IPS-11a (cell line): ENCODE data around the gene API5.
"Not testable (repeated sequence)": the region's sequence is repeated elsewhere in the genome, so short reads cannot be mapped to it uniquely, and the experiment has no call there.

Experiments used
- H3K4me3 ChIP-seq: one replicate; pipeline ENCODE4 v1.5.1; 2013; ENCODE audit warnings: low read depth, low read length, control low read depth

API5 gene

DNA sequence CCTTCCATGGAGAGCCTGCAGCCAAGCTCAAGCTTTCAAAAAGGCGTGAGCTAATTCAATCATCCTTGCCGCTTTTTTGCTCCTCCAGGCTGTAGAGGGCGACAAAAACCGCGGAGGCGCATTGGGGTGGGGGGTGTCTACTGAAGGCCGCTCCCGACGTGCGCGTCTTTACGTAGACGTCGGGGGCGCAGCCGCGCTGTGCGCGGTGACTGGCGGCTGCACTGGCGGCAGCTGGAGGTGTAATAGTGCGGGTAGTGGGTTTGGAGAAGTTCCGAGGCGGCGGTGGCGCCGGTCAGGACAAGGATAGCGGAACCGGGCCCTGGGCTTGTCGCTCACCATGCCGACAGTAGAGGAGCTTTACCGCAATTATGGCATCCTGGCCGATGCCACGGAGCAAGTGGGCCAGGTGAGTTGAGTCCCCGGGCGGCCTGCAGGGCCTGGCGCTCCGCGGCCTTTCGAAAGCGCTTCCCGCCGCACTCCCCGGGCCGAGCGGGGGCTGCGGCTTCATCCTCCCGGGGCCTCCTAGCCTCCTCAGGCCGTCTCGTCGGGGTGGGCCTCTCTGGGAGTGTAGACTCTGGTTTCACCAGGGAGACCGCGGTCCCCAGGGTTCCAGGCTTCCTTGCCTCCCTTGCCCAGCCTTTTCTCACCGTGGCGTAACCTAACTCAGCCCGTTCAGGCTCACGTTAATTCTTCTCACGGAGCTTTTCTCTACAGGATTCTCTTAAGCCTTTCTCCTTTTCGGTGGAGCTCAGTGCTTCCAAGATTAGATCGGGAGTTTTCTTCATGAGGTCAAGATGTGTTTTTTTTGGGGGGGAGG lies at the start of gene API5:
Gene API5, plus strand, starts transcription at position 206 of the 817 bp plus-strand sequence. Its CDS starts 132 bp downstream, at position 338.
- H3K4me3 ChIP-seq = peak within 1 kb of the TSS; percentile 87

DNA sequence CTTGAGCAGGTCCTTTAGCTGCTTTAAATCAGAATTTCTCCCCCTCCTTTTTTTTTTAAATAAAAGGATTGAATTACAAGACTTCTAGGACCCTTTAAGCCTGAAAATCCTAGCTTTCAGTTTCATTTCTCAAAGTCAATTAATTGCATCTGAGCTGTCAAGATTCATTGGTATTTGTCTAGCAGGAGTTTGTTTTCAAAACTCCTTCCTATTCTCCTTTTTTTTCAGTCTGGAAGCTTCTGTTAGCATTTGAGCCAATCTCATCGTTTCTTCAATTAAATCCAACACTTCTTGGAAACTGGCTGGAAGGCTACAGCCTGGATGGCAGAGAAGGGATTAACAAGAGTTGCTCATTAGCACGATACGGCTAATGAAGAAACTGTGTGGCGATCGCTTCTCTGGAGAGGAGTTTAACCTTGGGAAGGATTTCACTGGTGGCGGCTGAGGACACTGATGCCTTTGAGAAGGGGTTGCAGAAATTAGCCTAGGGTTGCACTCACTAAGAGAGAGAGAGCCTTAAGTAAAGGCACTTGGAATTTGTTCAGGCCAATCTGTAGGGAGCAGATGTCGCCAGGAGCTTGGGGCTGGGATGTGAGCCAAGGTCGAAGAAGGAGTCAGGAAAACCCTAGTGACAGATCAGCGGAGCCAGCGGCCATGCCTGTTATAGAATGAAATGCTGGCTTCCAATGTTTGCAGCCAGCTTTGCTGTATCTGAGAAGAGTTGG lies 43.8 kb upstream of the API5 start:
- H3K4me3 ChIP-seq = no peak overlapping the region

DNA sequence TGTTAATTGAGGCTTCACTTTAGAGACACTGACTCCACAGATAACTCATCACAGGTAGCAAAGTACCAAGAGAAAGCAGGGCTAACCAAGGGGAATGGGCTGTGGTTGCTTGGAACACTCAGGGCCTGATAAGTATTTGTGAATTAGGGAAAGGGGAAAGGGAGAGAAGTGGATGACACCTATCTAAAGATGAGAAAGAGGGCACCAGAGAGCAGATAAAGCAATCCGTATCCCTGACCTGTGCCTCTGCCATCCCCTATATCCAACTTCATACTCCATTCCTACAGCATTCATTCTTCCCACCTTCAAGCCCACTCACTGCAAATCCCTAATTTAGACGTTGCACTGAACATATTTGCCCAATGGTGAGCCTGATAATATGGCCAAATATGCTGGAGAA lies 43.0 kb upstream of the API5 start:
- no peak overlapping the region for H3K4me3 ChIP-seq

DNA sequence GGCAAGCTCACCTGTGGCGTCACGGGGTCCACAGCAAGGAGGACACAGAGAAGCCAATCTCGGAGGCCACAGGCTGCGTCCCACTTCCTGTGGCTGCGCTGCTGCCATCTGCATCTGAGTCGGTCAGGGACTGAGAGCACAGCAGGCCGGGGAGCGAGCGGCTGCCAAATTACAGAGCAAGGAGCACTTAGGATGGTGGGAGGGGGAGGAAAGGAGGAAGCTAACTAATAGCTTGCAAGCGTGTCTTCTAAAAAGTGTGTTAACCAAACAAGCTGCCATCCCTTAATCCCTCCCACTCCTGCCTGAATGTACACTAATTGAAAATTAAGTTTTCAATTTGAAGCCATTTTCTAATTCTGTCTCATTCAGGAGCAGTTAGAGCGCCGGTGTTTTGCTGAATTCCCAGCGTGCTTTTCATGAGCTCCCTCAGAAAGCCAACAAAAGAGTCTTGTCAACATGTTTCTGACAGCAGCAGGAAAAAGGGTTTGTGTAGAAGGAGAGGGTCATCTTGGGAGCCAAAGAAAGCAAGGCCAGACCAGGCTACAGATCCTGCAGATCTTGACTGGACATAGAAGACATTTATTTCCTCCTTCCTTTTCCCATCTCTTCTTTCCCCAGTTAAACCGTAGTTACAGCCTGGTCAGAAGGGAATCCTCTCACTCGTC lies 42.4 kb upstream of the API5 start:
- no peak overlapping the region for H3K4me3 ChIP-seq

DNA sequence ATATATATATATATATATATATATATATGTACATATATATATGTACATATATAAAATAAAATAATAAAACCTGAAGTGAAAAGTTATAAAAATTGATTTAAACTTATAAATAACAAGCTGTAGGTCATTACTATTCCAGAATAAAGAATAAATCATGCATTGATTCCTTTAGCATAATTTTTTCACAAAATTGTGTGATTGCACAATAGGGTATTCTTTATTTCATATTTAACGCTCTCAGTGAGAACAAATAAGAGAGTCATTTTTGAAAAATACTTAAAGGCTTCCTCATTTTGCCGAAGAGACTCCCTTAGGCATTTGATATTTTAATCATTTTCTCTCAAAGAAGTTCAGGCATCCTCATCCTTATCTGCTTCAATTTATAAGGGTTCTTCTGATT lies 41.3 kb upstream of the API5 start:
- H3K4me3 ChIP-seq = no peak overlapping the region

DNA sequence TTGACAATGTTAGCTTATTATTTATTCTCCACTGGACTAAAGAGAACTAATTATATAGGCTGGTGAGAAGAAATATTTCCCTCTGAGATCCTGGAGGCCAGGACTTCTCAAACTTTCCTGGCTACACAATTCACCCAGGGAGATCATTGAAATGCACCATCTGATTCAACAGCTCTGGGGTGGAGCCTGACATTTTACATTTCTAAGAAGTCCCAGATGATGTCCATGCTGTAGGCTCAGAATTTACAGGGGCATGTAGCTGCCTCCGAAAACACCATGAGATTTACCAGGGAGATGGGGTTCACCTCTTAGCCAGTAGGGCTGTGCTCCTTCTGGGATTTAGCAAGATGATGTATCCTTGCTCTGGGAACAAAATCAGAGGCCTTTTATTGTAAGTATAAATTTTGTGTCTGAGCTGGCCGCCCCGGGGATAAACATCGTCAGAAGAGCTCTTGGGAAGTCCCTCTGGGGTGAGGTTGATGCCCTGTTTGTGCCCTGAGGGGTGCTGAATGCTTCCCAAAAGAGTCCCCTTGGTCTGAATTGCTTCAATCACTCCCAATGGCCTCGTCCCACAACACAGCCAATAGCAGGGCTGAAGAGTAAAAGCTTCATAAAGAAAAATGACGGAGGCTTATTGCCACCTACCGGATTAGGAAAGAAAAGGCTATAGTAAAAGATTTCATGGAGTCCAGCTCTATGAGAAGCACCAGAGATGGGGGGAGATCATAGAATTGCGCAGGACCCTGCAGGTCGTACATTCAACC lies 33.4 kb upstream of the API5 start:
- no peak overlapping the region for H3K4me3 ChIP-seq

DNA sequence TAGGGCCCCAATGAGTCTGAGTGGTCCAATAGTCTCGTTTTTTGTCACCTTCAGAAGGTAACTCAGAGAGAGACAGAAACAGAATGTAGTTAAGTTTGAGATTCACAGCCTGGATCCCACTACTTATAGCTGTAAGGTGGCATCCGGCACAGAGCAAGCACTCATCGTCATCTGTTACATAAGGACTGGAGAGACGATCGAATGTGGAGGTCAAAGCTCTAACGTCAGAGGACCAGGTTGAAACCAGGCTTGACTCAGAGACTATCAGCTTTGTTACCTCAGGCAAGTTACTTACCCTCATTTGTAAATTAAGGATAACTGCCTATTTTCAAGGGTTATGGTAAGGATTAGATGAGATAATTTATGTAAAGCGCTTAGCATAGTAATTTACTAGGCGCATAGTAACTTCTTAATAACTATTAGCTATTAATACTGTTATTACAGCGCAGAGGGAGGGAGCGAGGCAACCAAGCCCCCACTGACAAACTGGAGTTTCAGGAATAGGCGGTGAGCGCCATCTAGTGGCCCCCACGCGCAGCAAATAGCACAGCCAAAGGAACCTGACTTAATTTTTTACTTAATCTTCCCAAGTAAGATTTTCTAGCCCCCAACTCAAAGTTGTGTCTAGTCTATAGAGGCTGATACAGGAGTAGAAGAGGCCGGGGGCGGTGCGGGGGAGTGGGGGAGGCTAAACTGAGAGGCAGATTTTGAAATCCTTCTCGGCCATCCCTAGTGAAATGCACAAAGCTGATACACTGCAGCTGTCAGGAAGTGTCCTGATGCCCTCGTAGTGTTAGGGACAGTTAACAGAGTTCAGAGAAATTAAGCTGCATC lies 29.0 kb upstream of the API5 start:
- no peak overlapping the region for H3K4me3 ChIP-seq

DNA sequence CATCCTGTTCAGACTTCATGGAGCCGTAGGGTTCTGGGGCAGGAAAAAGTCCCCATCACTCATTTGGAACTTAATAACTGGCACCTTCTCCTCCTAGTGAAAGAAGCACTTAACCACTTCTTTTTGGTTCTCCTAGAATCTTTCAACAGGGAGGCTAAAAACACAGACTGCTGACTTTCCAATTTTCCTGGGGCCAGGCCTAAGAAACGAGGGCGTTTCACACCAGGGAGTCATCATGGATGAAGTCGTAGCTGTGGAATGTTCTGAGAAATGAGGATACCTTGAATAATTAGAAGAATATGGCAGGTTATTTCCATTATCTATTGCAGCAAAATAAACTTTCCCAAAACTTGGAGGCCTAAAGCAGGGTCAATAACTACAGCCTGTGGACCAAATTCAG lies 26.0 kb upstream of the API5 start:
- no peak overlapping the region for H3K4me3 ChIP-seq

DNA sequence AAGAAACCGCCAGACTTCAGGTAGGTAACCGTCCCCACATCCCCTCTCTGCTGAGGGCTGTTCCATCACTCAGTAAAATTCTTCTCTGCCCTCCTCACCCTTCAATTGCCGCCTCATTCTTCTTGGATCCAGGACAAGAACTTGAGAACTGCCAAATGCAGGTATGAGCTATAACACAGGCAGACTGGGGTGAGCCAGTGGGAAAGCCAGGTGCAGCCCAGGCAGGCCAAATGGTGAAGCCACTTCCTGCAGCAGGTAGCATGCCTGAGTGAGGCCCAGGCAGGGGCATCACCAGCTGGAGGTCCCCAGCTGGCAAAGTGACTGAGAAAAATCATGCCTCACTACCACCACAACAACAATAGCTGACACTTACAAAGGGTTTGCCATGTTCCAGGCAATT lies 22.4 kb upstream of the API5 start:
- H3K4me3 ChIP-seq = no peak overlapping the region

DNA sequence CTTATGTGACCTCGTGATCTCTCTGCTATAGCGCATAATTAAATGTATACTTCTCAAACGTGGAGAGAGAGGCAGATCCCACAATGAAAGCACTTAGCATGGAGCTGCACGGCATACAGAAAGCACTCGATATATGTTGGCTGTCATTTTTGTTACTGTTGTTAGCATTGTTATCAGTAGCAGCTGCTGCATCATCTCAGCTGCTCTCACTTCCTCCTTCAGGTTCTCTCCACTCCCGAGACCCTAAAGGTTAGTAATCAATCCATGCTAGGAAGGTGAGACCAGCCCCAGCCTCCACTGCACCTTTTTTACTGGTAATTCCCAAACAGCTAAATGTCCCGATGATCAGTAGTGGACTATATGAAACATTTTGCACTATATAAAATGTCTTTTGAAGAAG lies 13.4 kb upstream of the API5 start:
- H3K4me3 ChIP-seq = no peak overlapping the region

DNA sequence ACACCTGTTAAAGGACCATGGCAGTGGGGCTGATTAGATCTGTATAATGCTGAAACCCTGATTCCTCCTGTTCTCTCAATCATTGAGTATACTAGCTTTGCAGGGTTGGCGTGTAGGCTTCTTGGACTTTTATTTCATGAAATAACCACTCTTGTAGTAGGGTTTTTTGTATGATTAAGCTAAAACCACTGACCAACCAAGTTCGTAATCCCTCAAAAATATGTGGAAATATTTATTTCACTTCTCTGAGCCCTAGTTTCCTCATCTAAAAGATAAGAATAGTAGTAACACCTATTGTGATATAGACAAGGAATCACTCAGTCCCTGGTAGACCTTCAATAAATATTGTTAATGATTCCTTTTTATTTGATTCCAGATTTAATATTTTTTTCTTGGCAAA lies 4.2 kb downstream of the API5 start:
- H3K4me3 ChIP-seq = no peak overlapping the region

DNA sequence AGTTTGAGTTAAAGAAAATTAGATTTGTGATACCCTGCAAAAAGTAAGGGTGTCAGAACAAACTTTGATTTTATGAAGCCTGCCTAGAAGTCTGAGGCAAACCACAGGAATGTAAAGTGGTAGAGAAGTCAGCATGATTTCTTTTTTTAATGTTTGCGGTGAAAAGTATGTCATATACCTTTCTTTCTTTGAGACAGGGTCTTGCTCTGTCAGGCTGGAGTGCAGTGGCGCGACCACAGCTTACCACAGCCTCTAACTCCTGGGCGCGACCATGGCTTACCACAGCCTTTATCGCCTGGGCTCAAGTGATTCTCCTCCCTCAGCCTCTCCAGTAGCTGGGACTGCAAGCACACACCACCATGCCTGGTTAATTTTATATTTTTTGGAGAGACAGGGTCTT lies 4.7 kb downstream of the API5 start:
- H3K4me3 ChIP-seq = no peak overlapping the region

DNA sequence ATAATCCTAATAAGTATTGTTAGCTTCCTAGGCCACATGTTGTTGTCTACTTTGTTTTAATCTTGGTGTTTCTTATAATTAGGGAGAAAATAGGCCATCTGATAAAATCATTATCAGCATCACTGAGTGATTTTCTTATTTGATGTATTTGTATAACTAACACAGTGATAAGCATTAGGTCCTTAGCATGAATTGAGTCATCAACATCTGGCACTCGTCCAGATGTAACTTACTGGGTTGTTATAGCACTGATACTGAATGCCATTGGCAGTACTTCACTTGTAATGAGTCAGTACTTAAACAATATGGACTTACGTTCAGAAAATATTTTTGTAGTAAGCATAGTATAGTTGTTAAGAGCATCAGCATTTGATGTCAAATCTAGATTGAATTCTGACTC lies 16.2 kb downstream of the API5 start:
- H3K4me3 ChIP-seq = no peak overlapping the region

DNA sequence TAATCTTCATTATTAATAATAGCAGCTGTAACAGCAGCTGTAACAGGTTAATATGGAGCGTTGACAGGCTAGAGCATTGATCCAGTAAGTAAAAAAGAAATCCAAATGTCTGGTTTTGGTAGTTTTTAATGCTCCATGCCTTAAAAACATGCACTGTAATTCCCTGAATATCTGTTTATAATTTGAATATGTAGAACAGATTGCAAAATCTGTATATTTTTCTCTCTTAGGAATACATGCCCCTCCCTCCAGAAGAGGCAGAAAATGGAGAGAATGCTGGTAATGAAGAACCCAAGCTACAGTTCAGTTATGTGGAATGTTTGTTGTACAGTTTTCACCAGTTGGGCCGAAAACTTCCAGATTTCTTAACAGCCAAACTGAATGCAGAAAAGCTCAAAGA lies 16.7 kb downstream of the API5 start:
- H3K4me3 ChIP-seq = no peak overlapping the region

DNA sequence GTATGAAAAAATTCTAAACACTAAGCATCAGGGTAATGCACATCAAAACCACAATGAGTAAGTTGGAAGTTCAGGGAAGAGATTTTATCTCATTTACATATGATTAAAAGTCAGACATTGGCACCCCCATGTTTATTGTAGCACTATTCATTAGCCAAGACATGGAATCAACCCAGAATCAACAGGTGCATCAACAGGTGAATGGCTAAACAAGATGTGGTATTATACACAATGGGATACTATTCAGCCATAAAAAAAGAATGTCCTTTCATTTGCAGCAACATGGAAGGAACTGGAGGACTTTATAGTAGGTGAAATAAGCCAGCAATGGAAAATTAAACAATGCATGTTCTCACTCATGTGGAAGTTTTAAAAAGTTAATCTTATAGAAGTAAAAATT lies 29.4 kb downstream of the API5 start:
- H3K4me3 ChIP-seq = no peak overlapping the region

DNA sequence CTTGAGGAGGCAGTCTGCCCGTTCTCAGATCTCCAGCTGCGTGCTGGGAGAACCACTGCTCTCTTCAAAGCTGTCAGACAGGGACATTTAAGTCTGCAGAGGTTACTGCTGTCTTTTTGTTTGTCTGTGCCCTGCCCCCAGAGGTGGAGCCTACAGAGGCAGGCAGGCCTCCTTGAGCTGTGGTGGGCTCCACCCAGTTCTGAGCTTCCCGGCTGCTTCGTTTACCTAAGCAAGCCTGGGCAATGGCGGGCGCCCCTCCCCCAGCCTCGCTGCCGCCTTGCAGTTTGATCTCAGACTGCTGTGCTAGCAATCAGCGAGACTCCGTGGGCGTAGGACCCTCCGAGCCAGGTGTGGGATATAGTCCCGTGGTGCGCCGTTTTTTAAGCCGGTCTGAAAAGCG lies 39.6 kb downstream of the API5 start:
- H3K4me3 ChIP-seq = not testable (repeated sequence)

DNA sequence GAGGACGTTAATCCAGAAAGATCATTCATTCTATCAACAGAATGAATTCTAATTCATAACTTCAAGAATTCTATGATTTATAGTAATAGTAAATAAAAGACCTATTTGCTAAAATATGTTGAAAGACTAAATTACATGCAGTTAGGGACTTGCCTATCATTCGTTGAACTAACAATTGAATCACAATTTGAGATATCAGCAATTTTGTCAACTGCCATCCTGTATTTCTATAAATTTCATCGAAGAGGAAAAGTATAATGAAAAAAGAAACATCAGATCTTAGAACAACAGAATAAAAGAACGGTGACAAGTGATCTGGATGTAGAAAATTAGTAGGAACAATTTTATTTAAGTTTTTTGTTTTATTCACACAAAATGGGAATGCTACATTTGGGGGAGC lies 42.5 kb downstream of the API5 start:
- no peak overlapping the region for H3K4me3 ChIP-seq

DNA sequence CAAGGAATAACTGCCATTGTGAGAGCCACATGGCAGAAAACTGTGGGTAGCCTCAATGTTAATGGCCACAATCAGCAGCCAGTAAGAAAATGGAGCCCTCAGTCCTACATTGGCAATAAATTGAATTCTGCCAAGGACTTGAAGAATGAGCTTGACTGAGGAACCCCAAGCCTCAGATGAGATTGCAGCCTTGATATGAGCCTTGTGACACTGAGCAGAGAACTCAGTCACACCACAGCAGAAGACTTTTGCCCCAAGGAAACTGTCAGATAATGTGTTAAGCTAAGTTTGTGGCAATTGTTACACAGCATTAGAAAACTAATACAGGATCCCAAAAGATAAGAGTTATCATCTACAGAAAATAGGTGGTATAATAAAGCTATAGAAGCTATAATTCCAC lies 44.5 kb downstream of the API5 start:
- no peak overlapping the region for H3K4me3 ChIP-seq

DNA sequence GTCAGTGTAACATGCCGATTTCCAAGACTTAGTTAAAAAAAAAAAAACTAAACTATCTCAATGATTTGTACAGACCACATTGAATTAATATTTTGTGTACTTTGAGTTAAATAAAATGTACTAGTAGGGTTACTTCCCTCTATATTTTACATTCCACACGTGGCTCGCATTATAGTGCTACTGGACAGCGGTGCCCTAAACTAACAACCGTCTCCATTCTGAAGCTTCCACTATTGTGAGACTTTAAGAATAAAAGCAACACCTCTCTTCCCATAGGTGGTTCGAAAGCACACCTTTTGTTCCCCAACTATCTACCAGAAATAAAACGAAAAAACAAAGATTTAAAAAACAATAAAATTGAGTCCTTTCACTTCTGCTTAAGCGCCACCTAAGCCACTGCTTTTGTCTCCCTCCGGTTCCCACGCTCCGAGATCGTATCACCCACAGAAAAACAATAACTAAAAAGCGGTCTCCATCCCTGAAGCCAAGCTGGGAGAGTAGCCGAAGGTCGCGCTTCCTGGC lies 46.5 kb downstream of the API5 start:
- peak overlapping the region; percentile 91 for H3K4me3 ChIP-seq

DNA sequence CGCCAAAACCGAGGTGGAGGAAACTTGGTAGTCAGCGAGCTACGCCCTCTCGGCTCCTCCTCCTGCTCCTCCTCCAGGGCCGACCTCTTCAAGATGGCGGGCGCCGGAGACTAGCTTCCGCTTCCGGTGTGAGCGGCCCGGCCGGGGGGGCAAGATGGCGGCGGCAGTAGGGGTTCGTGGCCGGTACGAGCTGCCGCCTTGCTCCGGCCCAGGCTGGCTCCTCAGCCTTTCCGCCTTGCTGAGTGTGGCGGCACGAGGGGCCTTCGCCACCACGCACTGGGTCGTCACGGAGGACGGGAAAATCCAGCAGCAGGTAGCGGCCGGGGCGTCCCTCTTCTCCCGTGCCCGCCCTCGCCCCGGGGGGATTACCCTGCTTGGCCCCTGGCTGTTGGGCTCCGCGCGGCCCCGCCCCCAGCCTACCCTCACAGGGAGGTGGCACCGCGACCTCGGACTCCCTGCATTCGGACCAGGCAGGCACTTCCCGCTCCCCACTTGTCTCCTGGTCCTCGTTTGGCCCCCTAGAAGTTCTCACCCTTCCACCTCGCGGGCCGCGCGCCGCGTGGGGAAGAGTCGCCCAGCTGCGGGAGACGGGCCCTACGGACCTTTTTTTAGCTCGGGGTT lies 47.1 kb downstream of the API5 start, which contains the start of gene TTC17:
Gene TTC17, plus strand, starts transcription at position 120 of the 621 bp plus-strand sequence. Its CDS starts 35 bp downstream, at position 155.
- H3K4me3 ChIP-seq = peak within 1 kb of the TSS; percentile 91
